GM21390 (cell line): ENCODE data around the gene ACOT13.
"Not testable (repeated sequence)": the region's sequence is repeated elsewhere in the genome, so short reads cannot be mapped to it uniquely, and the experiment has no call there.

Source experiments
- ATAC-seq: cut with Tn5 transposase; IDR thresholded peaks from one replicate; pipeline ENCODE4 v1.9.1; 2021; ENCODE audit not compliant: unreplicated experiment

ACOT13 gene

GRCh38 chr6:24666641-24667377 is at the start of gene ACOT13, which contains the start of gene TDP2:
Gene ACOT13, plus strand, starts transcription at chr6:24667077. Its CDS starts 187 bp downstream, at chr6:24667264.
Gene TDP2, minus strand, starts transcription at chr6:24666899. Its CDS starts 37 bp downstream, at chr6:24666862.
- ATAC-seq: peak; percentile 92

GRCh38 chr6:24619661-24620060 is 47.2 kb upstream of the ACOT13 start:
- ATAC-seq: no peak

- ATAC-seq: no peak
Measured at GRCh38 chr6:24620637-24621036, 46.2 kb upstream of the ACOT13 start.

- ATAC-seq: no peak
Measured at GRCh38 chr6:24621626-24622289, 45.1 kb upstream of the ACOT13 start.

GRCh38 chr6:24630856-24631505 is 35.9 kb upstream of the ACOT13 start:
- ATAC-seq: no peak

GRCh38 chr6:24631671-24632070 is 35.2 kb upstream of the ACOT13 start:
- no peak for ATAC-seq

DNA sequence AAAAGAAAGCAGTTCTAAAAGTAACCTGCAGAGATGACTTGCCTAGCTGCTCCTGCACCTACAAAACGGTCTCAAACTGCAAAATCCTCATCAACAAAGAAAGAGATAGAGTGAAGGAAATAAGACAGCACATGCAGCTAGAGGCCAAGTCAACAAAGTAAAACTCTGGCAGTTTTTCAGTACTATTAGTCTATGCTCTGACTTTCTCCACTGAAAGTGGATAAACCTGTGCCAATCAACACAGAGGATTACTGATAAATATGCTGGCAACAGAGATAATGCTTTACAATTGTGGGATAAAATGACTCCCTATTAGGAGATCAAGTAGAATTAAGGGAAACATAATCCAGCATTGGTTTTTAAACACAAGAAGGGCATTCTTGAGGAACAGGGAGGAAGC is 34.3 kb upstream of the ACOT13 start:
- no peak for ATAC-seq

DNA sequence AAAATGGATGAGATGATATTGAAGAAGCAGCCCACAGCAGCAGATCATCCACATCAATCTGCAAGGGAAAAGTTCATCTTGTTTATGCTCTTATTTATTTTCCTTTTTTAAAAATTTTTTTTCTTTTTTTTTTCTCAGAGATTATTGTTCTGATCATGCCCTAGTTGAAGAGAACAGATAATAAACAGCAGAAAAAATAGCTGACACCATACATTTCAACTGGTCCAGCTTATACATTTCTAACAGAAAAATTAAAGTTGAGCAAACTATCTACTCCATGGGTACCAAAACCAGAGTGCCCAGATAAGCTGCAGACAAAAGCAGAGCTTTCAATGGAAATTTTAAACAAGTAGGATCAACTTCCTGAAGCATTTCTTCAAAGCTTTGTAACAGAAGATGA is 30.2 kb upstream of the ACOT13 start:
- no peak for ATAC-seq

DNA sequence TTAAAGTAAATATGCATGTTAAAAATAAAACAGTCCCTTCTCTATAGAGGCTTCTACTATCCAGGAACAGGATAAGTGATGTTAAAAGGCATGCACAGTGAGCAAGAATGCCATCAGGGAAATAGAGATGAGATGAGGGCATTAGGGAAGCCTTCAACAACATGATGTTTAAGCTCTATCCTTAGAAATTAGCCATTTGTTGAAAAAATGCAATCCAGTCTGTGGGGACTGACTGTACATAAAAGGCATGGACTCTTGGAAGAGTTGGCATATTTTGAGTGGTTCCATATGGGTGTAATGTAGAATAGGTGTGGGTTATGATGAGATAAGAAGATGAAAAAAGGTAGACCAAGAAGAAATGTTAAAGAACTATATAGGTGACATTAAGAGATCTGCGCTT is 26.7 kb upstream of the ACOT13 start:
- no peak for ATAC-seq

- not testable (repeated sequence) for ATAC-seq
Measured at GRCh38 chr6:24640631-24641030, 26.2 kb upstream of the ACOT13 start.

DNA sequence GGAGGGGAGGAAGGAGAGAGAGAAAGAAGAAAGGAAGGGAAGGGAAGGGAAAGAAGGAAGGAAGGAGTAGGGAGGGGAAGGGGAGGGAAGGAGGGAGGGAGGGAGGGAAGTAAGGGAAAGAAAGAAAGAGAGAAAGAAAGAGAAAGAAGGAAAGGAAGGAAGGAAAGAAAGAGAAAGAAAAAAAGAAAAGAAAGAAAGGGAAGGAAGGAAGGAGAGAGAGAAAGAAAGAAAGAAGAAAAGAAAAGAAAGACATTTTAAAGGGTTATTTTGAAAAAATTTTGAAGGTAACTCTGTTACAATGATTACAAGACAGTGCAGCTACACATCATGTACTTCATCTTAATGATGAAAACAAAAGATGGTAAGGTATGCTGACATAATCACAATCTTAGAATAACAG is 24.8 kb upstream of the ACOT13 start:
- ATAC-seq: no peak

DNA sequence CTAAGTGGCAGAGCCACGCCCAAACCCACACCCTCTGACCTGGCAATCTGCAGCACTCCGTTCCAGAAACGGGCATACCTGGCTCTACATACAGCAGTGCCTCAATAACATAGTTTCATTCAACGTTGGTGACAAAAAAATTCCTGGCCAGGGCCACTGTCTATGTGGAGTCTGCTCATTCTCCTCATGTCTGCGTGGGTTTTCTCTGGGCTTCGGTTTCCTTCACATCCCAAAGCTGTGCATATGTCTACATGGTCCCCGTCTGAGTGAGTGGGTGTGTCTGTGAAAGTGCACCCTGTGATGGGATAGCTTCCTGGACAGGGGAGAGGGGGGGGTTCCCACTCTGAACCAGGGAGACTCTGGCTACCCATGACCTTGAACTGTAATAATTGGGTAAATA is 23.0 kb upstream of the ACOT13 start:
- ATAC-seq: no peak

GRCh38 chr6:24644377-24644776 is 22.5 kb upstream of the ACOT13 start:
- ATAC-seq: no peak

- no peak for ATAC-seq
Measured at GRCh38 chr6:24646771-24647170, 20.1 kb upstream of the ACOT13 start.

- ATAC-seq: no peak
Measured at GRCh38 chr6:24648276-24648675, 18.6 kb upstream of the ACOT13 start.

GRCh38 chr6:24649691-24650090 is 17.2 kb upstream of the ACOT13 start:
- no peak for ATAC-seq

GRCh38 chr6:24650365-24650764 is 16.5 kb upstream of the ACOT13 start:
- no peak for ATAC-seq

DNA sequence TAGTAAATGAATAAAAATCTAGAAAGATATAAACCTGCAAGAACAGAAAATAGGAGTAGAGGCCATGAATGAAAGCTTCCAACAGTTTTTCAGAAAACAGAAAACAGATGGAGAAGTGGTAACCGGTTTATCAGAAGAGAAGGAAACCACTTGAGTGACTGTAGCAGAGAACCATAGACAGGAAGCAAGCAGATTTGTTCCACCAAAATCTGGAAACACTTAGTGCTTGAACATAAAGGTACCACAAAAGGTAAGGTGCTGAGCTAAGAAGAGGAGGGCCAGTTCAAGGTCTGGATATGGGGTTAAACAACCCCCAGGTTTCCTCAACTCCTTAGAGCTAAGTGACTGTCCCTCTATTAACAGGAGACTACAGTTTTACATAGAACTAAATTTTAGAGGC is 11.7 kb upstream of the ACOT13 start:
- no peak for ATAC-seq

- ATAC-seq: no peak
Measured at GRCh38 chr6:24658573-24659560, 8.0 kb upstream of the ACOT13 start.

GRCh38 chr6:24659561-24659960 is 7.3 kb upstream of the ACOT13 start:
- ATAC-seq: no peak

GRCh38 chr6:24660105-24660504 is 6.8 kb upstream of the ACOT13 start:
- ATAC-seq: no peak
